Type B pancreatic cell (in vitro differentiated cells): ENCODE measurements around the gene CERS1. TPM values are rescaled to one million over a fixed set of nuclear protein-coding genes. Genes with fewer than 3 reads are reported as not detected.

Source experiments
- DNase-seq: peaks from one replicate; pipeline ENCODE4 v3.0.0; 2021; ENCODE audit warnings: mixed read lengths; ENCODE audit not compliant: unreplicated experiment; ENCODE audit errors: extremely low spot score
- H3K27ac Mint-ChIP-seq: 2 replicates; pipeline ENCODE4 v1.8.0; 2021; ENCODE audit warnings: mild to moderate bottlenecking, mixed read lengths
- H3K27me3 Mint-ChIP-seq: 2 replicates; pipeline ENCODE4 v1.8.0; 2021; ENCODE audit warnings: mixed read lengths
- H3K36me3 Mint-ChIP-seq: 2 replicates; pipeline ENCODE4 v1.8.0; 2021; ENCODE audit warnings: mixed read lengths
- H3K4me1 Mint-ChIP-seq: one replicate; pipeline ENCODE4 v1.8.0; 2021; ENCODE audit warnings: mixed read lengths; ENCODE audit not compliant: unreplicated experiment
- H3K4me3 Mint-ChIP-seq: 2 replicates; pipeline ENCODE4 v1.8.0; 2021; ENCODE audit warnings: mild to moderate bottlenecking, mixed read lengths
- H3K9me3 Mint-ChIP-seq: 2 replicates; pipeline ENCODE4 v1.8.0; 2021; ENCODE audit warnings: mixed read lengths
- total RNA-seq: library from RNA; stranded (reverse); gene quantifications from 2 replicates; pipeline ENCODE4 v1.2.1, GENCODE V29; 2021; ENCODE audit warnings: low replicate concordance
- TF ChIP-seq, protein P1 (sequence below): fragments of 200-600 bp; sonication (generic); conservative IDR thresholded peaks from 2 replicates; pipeline ENCODE4 v1.5.0; 2021; ENCODE audit warnings: antibody characterized with exemption, mild to moderate bottlenecking

CERS1 gene
- total RNA-seq, 1 donor from 2014 or later, result 14.8 TPM

- TF ChIP-seq, protein P1, sequence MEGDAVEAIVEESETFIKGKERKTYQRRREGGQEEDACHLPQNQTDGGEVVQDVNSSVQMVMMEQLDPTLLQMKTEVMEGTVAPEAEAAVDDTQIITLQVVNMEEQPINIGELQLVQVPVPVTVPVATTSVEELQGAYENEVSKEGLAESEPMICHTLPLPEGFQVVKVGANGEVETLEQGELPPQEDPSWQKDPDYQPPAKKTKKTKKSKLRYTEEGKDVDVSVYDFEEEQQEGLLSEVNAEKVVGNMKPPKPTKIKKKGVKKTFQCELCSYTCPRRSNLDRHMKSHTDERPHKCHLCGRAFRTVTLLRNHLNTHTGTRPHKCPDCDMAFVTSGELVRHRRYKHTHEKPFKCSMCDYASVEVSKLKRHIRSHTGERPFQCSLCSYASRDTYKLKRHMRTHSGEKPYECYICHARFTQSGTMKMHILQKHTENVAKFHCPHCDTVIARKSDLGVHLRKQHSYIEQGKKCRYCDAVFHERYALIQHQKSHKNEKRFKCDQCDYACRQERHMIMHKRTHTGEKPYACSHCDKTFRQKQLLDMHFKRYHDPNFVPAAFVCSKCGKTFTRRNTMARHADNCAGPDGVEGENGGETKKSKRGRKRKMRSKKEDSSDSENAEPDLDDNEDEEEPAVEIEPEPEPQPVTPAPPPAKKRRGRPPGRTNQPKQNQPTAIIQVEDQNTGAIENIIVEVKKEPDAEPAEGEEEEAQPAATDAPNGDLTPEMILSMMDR, result no peak
- DNase-seq, result no peak
- no peak overlapping the region for H3K4me3 Mint-ChIP-seq
- no peak overlapping the region for H3K27ac Mint-ChIP-seq
- peaks cover 5% of the 10 kb centered on the region for H3K4me1 Mint-ChIP-seq
- H3K9me3 Mint-ChIP-seq, result no peaks in the 10 kb centered on the region
- H3K27me3 Mint-ChIP-seq, result peaks cover 4% of the 10 kb centered on the region
- no peaks in the 10 kb centered on the region for H3K36me3 Mint-ChIP-seq
Measured at GRCh38 chr19:18901491-18901890, 5.5 kb upstream of the CERS1 start.

GRCh38 chr19:18900700-18901481 is 4.9 kb upstream of the CERS1 start:
- no peak overlapping the region for H3K4me3 Mint-ChIP-seq
- H3K4me1 Mint-ChIP-seq, result peaks cover 5% of the 10 kb centered on the region
- no peaks in the 10 kb centered on the region for H3K9me3 Mint-ChIP-seq
- DNase-seq, result no peak
- H3K36me3 Mint-ChIP-seq, result no peaks in the 10 kb centered on the region
- H3K27ac Mint-ChIP-seq, result no peak overlapping the region
- TF ChIP-seq, protein P1, result no peak
- H3K27me3 Mint-ChIP-seq, result peaks cover 6% of the 10 kb centered on the region

- H3K9me3 Mint-ChIP-seq, result no peaks in the 10 kb centered on the region
- peak; percentile 66 for DNase-seq
- H3K36me3 Mint-ChIP-seq, result no peaks in the 10 kb centered on the region
- H3K4me3 Mint-ChIP-seq, result no peak overlapping the region
- H3K27me3 Mint-ChIP-seq, result peaks cover 6% of the 10 kb centered on the region
- H3K27ac Mint-ChIP-seq, result no peak overlapping the region
- H3K4me1 Mint-ChIP-seq, result peaks cover 5% of the 10 kb centered on the region
- TF ChIP-seq, protein P1, result no peak
Measured at GRCh38 chr19:18899624-18900560, 3.9 kb upstream of the CERS1 start.

DNA sequence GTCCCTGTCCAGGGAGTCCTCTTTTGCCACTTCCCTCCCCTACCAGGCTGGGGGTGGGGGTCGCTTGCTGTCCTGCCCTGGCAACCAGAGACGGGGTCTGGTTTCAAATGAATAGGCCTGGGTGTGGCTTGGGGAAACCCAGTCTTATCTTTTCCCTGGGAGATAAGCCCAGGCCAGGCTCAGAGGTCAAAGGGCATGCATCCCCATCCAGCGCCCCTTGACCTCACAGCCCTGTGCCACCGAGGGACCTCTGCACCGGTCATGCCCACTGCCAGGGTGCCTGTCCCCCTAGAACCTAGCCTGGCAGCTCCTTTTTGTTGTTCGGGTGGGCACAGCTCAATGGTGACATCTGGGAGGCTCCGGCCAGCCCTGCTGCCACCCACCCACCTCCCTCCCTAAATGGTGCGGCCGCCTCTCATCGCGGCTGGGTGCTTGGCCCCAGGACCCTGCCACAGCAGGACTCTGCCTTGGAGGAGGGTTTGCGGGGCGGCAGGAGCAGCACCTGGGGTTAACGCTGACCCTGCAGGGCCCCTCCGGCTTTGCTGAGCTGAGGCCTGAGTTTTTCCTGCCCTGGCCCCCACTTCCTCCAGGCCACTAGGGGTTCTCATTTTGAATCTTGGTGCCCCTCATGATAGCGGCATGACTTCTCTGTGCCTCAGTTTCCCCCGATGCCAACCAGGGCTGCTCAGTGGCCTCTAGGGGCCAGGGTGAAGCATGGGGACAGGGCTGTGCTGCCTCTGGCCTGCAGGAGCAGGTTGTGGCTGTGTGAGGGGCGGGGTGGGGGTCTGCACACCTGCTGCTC is 2.9 kb upstream of the CERS1 start:
- no peak for DNase-seq
- H3K4me1 Mint-ChIP-seq, result peaks cover 5% of the 10 kb centered on the region
- peaks cover 6% of the 10 kb centered on the region for H3K27me3 Mint-ChIP-seq
- H3K9me3 Mint-ChIP-seq, result no peaks in the 10 kb centered on the region
- no peak overlapping the region for H3K27ac Mint-ChIP-seq
- no peaks in the 10 kb centered on the region for H3K36me3 Mint-ChIP-seq
- TF ChIP-seq, protein P1, result no peak
- no peak overlapping the region for H3K4me3 Mint-ChIP-seq

DNA sequence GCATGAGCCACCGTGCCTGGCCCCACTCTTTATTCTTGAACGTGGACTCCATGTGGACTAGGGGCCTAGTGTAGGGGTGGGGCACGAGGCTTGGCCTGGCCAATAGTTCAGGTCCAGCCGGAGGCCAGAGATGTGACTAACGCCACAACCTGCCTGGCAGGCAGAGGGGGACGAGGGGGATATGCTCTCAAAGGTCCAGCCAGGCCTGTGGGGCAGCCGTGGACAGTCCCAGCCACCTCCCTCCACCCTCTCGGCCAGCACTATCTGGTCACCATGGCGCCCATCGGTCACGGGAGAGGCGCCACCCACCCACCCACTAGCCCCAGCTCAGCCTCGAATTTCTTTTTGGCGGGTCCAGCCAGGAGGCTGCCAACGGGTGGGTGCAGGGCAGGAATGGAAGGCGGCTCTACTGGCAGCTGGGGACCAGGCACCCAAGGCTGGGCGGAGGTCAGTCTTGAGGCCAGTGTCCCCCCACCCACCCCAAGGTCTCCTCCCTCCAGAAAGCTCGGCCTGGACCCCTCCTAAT is 2.2 kb upstream of the CERS1 start:
- H3K27me3 Mint-ChIP-seq, result peaks cover 6% of the 10 kb centered on the region
- peak overlapping the region; percentile 89 for H3K4me3 Mint-ChIP-seq

More for the DNA sequence above, 2.2 kb upstream of the CERS1 start:
- Mint-ChIP-seq H3K36me3 (no peaks in the 10 kb centered on the region), H3K27ac (no peak overlapping the region), H3K4me1 (peaks cover 5% of the 10 kb centered on the region), H3K9me3 (no peaks in the 10 kb centered on the region)
- TF ChIP-seq, protein P1, result no peak
- no peak for DNase-seq
